Lower leg skin (tissue), 3 donors: ENCODE data around the gene DIS3L2.

Experiments used
- POLR2A ChIP-seq, 2 donors: fragments of 450-650 bp; IDR thresholded peaks; one replicate each; pipeline ENCODE4 v1.6.1; 2016 to 2017; ENCODE audit warnings: antibody characterized with exemption in 2 of 2, mild to moderate bottlenecking in 1 of 2, moderate library complexity in 1 of 2
- TF ChIP-seq, protein P1 (sequence below), 3 donors: fragments of 450-650 bp; IDR thresholded peaks; one replicate each; pipeline ENCODE4 v1.5.1; 2016; ENCODE audit warnings: antibody characterized with exemption in 3 of 3, mild to moderate bottlenecking in 3 of 3, moderate library complexity in 2 of 3

DNA sequence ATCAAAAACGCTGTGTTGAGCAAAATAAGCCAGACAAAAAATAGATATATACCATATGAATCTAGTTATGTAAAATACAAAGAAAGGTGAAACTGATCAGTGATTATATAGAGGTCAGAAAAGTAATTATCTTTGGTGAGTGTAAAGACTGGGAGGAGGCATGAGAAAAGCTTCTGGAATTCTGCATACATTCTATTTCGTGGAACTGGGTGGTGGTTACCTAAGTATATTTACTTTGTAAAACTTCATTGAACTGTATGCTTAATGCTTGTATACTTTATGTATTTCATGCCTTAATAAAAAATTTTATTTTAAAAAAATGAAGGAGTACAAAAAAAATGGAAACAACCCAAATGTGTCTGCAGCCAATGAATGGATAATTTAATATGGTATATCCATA is 263.9 kb downstream of the DIS3L2 start:
- TF ChIP-seq, protein P1, sequence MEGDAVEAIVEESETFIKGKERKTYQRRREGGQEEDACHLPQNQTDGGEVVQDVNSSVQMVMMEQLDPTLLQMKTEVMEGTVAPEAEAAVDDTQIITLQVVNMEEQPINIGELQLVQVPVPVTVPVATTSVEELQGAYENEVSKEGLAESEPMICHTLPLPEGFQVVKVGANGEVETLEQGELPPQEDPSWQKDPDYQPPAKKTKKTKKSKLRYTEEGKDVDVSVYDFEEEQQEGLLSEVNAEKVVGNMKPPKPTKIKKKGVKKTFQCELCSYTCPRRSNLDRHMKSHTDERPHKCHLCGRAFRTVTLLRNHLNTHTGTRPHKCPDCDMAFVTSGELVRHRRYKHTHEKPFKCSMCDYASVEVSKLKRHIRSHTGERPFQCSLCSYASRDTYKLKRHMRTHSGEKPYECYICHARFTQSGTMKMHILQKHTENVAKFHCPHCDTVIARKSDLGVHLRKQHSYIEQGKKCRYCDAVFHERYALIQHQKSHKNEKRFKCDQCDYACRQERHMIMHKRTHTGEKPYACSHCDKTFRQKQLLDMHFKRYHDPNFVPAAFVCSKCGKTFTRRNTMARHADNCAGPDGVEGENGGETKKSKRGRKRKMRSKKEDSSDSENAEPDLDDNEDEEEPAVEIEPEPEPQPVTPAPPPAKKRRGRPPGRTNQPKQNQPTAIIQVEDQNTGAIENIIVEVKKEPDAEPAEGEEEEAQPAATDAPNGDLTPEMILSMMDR (IDR thresholded peaks at IDR 0.05) = no peak
- no peak for TF ChIP-seq POLR2A (IDR thresholded peaks at IDR 0.05)
